HEK293T (cell line): Measurements from ENCODE around the gene SCRN1.

Source experiments
- BHLHE40 ChIP-seq: fragments of 450-650 bp; IDR thresholded peaks from 2 replicates; pipeline ENCODE4 v1.6.1; 2016; ENCODE audit warnings: mild to moderate bottlenecking, moderate library complexity, borderline replicate concordance
- NFRKB ChIP-seq: fragments of 450-650 bp; IDR thresholded peaks from 2 replicates; pipeline ENCODE4 v1.6.1; 2016; ENCODE audit warnings: mild to moderate bottlenecking, moderate library complexity
- TARDBP ChIP-seq: fragments of 450-650 bp; IDR thresholded peaks from 2 replicates; pipeline ENCODE4 v1.6.1; 2016
- TF ChIP-seq, protein P1 (sequence below): fragments of 450-650 bp; IDR thresholded peaks from 2 replicates; pipeline ENCODE4 v1.6.1; 2016

DNA sequence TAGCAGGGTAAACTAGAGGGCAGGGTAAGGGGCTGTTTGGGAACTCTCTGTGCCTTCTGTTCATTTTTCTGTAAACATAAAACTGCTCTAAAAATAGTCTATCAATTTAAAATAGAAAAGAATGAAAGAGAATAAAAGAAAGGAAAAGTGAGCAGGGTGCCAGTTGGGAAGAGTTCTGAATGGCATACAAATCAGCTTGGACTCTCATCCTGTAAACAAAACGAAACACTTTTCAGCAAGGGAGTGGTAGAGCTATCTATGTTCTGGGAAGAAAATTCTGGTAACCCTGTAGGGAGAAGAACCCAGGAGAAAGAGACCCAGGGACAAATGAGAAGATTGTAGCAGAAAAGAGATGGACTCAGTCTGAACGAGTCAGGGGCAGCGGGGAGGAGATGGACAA lies 24.6 kb downstream of the SCRN1 start:
- TF ChIP-seq TARDBP, result no peak
- TF ChIP-seq, protein P1, sequence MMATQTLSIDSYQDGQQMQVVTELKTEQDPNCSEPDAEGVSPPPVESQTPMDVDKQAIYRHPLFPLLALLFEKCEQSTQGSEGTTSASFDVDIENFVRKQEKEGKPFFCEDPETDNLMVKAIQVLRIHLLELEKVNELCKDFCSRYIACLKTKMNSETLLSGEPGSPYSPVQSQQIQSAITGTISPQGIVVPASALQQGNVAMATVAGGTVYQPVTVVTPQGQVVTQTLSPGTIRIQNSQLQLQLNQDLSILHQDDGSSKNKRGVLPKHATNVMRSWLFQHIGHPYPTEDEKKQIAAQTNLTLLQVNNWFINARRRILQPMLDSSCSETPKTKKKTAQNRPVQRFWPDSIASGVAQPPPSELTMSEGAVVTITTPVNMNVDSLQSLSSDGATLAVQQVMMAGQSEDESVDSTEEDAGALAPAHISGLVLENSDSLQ, result no peak
- TF ChIP-seq NFRKB, result no peak
- no peak for TF ChIP-seq BHLHE40
